ENCODE data around the gene SLC45A3.

- TF ChIP-seq EP300 (IDR thresholded peaks at IDR 0.05; ENCODE audit: low read depth) (no peak), POLR2AphosphoS5 (IDR thresholded peaks at IDR 0.05) (no peak), CTCF (IDR thresholded peaks at IDR 0.05) (no peak)
These were observed 68.2 kb downstream of the SLC45A3 start for GRCh38 chr1:205612104-205612503.

Measured in transverse colon (tissue), 4 donors.